ENCODE measurements around the gene MYCBPAP.

- TF ChIP-seq EZH2 (IDR thresholded peaks at IDR 0.05; ENCODE audit: insufficient read depth, poor library complexity, severe bottlenecking) (no peak), EZH2phosphoT487 (IDR thresholded peaks at IDR 0.05; ENCODE audit: insufficient read depth, low read depth) (no peak)
Observed at GRCh38 chr17:50558091-50558490, 49.9 kb downstream of the MYCBPAP start.
